Body of pancreas (tissue), 4 donors: ENCODE measurements around the gene GBGT1.

Source experiments
- POLR2A ChIP-seq, 3 donors: fragments of 450-650 bp; IDR thresholded peaks; one replicate each; pipeline ENCODE4 v1.6.1; 2016; ENCODE audit warnings: antibody characterized with exemption in 3 of 3, mild to moderate bottlenecking in 2 of 3
- TF ChIP-seq, protein P1 (sequence below), 7 experiments: fragments of 450-650 bp in 4 of 7; fragments of 200-600 bp in 3 of 7; sonication (generic) in 3 of 7; IDR thresholded peaks; one replicate each; pipeline ENCODE4 v1.5.1; 2016 to 2019; ENCODE audit warnings: antibody characterized with exemption in 7 of 7

DNA sequence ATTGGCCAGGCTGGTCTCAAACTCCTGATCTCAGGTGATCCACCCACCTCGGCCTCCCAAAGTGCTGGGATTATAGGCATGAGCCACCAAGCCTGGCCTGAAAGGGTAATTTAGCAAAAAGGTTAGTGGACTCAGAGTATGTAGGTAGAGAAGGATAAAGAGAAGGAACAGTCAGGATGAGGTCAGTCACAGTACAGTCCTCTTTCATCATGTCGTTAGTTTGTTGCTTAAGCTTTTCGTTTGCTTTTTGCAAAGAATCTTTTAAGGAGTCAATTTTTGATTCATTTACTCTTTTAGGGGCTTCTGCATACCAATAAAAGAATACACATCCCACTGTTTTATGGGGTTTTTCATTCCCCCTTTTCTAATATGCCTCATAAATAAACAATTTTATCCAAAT is 17.8 kb upstream of the GBGT1 start:
- TF ChIP-seq, protein P1, sequence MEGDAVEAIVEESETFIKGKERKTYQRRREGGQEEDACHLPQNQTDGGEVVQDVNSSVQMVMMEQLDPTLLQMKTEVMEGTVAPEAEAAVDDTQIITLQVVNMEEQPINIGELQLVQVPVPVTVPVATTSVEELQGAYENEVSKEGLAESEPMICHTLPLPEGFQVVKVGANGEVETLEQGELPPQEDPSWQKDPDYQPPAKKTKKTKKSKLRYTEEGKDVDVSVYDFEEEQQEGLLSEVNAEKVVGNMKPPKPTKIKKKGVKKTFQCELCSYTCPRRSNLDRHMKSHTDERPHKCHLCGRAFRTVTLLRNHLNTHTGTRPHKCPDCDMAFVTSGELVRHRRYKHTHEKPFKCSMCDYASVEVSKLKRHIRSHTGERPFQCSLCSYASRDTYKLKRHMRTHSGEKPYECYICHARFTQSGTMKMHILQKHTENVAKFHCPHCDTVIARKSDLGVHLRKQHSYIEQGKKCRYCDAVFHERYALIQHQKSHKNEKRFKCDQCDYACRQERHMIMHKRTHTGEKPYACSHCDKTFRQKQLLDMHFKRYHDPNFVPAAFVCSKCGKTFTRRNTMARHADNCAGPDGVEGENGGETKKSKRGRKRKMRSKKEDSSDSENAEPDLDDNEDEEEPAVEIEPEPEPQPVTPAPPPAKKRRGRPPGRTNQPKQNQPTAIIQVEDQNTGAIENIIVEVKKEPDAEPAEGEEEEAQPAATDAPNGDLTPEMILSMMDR (IDR thresholded peaks at IDR 0.05), result no peak
- no peak for TF ChIP-seq POLR2A (IDR thresholded peaks at IDR 0.05)
